Epithelial cell of proximal tubule (primary cell): ENCODE data around the gene NMRK2. TPM values are rescaled to one million over a fixed set of nuclear protein-coding genes. Genes with fewer than 3 reads are reported as not detected.

Experiments
- DNase-seq: peaks from one replicate; pipeline ENCODE4 v3.0.0-alpha.2; 2011; ENCODE audit warnings: low read depth
- H3K4me3 ChIP-seq: 2 replicates; pipeline ENCODE4 v1.5.1; 2011; ENCODE audit warnings: low read depth, mild to moderate bottlenecking, low read length
- CTCF ChIP-seq: conservative IDR thresholded peaks from 2 replicates; pipeline ENCODE4 v1.5.1; 2012; ENCODE audit warnings: low read depth, mild to moderate bottlenecking, low read length
- total RNA-seq: library from RNA; depleted of rRNA; stranded (reverse); fragments of >200 nt; gene quantifications from 2 replicates; pipeline ENCODE4 v1.2.3, GENCODE V29; 2015

Gene NMRK2
- total RNA-seq, 1 donor from 2014 or later = not detected

- TF ChIP-seq CTCF = peak; percentile 36
- H3K4me3 ChIP-seq = no peak overlapping the region
- no peak for DNase-seq
These were observed 44.6 kb downstream of the NMRK2 start for GRCh38 chr19:3977242-3978143.

- no peak for DNase-seq
- TF ChIP-seq CTCF = no peak
These were observed 45.3 kb downstream of the NMRK2 start for GRCh38 chr19:3978145-3978544.

GRCh38 chr19:3979289-3979673 is 46.4 kb downstream of the NMRK2 start:
- DNase-seq = no peak
- no peak for TF ChIP-seq CTCF
- no peak overlapping the region for H3K4me3 ChIP-seq

More at GRCh38 chr19:3978145-3978544, 45.3 kb downstream of the NMRK2 start:
- H3K4me3 ChIP-seq = no peak overlapping the region

- no peak for TF ChIP-seq CTCF
- no peak overlapping the region for H3K4me3 ChIP-seq
- DNase-seq = no peak
These were observed 46.9 kb downstream of the NMRK2 start for GRCh38 chr19:3979674-3980352.

- no peak for TF ChIP-seq CTCF
- no peak for DNase-seq
- no peak overlapping the region for H3K4me3 ChIP-seq
These were observed 47.7 kb downstream of the NMRK2 start for GRCh38 chr19:3980353-3981251.

- DNase-seq = no peak
- TF ChIP-seq CTCF = no peak
- H3K4me3 ChIP-seq = no peak overlapping the region
These were observed 48.5 kb downstream of the NMRK2 start for GRCh38 chr19:3981373-3981735.
